Measurements from ENCODE around the gene ATP9B. TPM values are rescaled to one million over a fixed set of nuclear protein-coding genes. Genes with fewer than 3 reads are reported as not detected.

The ATP9B gene, protein sequence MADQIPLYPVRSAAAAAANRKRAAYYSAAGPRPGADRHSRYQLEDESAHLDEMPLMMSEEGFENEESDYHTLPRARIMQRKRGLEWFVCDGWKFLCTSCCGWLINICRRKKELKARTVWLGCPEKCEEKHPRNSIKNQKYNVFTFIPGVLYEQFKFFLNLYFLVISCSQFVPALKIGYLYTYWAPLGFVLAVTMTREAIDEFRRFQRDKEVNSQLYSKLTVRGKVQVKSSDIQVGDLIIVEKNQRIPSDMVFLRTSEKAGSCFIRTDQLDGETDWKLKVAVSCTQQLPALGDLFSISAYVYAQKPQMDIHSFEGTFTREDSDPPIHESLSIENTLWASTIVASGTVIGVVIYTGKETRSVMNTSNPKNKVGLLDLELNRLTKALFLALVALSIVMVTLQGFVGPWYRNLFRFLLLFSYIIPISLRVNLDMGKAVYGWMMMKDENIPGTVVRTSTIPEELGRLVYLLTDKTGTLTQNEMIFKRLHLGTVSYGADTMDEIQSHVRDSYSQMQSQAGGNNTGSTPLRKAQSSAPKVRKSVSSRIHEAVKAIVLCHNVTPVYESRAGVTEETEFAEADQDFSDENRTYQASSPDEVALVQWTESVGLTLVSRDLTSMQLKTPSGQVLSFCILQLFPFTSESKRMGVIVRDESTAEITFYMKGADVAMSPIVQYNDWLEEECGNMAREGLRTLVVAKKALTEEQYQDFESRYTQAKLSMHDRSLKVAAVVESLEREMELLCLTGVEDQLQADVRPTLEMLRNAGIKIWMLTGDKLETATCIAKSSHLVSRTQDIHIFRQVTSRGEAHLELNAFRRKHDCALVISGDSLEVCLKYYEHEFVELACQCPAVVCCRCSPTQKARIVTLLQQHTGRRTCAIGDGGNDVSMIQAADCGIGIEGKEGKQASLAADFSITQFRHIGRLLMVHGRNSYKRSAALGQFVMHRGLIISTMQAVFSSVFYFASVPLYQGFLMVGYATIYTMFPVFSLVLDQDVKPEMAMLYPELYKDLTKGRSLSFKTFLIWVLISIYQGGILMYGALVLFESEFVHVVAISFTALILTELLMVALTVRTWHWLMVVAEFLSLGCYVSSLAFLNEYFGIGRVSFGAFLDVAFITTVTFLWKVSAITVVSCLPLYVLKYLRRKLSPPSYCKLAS
- polyA plus RNA-seq (2014; cell fraction: cytosol; rRNA removed), result 5.5 and 5.6 TPM in 2 replicates
- polyA plus RNA-seq (2014; cell fraction: nucleus; rRNA removed), result 9.4 and 18.7 TPM in 2 replicates

DNA sequence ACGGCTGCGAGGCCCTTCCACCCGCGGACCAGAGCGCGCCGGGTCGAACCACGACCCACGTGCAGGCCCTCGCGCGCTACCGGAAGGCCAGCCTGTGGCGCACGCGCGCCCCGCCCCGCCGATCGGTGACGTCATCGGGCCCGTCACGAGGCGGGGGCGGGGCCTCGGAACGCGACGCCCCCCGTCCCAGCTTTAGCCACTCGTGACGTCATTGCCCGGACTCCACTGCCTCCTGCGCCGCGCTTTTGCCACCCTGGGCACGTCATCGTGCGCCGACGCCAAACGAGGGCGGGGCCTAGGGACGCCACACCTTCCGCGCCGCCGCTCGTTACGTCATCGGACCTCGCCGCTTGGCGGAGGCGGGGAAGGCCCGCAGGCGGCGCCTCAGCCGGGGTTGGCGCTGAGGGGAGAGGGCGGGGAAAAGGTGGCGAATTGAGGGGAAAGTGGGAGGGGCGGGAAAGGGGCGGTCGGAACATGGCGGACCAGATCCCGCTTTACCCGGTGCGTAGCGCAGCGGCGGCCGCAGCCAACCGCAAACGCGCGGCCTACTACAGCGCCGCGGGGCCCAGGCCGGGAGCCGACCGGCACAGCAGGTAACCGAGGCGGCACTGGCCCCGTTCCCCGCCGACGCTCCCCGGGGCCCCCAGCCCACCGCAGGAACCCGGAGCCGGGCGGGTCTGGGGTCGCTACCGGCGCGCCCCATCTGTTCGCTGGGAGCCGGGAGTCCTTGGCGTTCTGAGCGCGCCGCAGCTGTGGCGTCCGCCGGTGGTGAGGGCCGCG lies at the start of gene ATP9B:
Gene ATP9B, plus strand, starts transcription at position 458 of the 780 bp plus-strand sequence. Its CDS starts 17 bp downstream, at position 475.
- peak; percentile 93 for DNase-seq (ENCODE audit: low spot score)

GRCh38 chr18:79019881-79020280 lies 49.3 kb upstream of the ATP9B start:
- DNase-seq (ENCODE audit: low spot score), result no peak

GRCh38 chr18:79022603-79023002 lies 46.6 kb upstream of the ATP9B start:
- DNase-seq (ENCODE audit: low spot score), result no peak

DNA sequence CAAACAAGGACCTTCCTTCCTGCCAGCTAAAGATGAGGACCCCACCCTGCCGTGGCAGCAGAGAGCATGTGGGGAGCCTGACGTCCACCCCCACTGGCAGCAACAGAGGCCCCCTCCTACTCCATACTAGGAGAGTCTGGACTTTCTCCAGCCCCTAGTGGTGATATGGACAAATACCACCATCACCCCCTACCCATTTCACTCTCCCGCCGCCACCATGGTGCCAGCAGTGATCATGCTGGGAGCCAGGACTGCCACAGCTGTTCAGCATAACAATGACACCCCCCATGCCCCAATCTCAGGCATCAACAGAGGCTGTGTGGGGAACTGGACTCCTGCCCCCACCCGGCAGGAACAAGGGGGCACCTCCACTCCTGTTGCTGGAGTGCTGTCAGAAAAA lies 42.7 kb upstream of the ATP9B start:
- no peak for DNase-seq (ENCODE audit: low spot score)

GRCh38 chr18:79030680-79031079 lies 38.5 kb upstream of the ATP9B start:
- no peak for DNase-seq (ENCODE audit: low spot score)

DNA sequence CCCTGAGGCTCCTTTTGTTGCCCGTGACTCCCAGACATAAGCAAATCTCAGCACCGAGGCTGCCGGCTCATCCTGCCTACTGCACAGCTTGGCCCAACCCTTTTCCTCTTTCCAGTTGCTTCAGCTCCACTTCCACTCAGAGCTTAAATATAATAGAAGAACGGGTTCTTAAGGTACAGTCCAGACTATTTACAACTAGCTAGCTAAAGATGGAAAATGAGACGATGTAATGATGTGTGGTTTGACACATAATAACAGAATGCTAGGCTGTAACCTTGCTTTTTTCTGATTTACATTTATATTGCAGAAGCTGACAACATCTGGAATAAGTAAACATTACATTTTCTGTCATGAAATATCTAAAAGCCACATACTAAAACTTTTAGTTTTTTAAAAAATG lies 26.9 kb upstream of the ATP9B start:
- DNase-seq (ENCODE audit: low spot score), result no peak

GRCh38 chr18:79043288-79043687 lies 25.9 kb upstream of the ATP9B start:
- no peak for DNase-seq (ENCODE audit: low spot score)

GRCh38 chr18:79046522-79046921 lies 22.7 kb upstream of the ATP9B start:
- no peak for DNase-seq (ENCODE audit: low spot score)

DNA sequence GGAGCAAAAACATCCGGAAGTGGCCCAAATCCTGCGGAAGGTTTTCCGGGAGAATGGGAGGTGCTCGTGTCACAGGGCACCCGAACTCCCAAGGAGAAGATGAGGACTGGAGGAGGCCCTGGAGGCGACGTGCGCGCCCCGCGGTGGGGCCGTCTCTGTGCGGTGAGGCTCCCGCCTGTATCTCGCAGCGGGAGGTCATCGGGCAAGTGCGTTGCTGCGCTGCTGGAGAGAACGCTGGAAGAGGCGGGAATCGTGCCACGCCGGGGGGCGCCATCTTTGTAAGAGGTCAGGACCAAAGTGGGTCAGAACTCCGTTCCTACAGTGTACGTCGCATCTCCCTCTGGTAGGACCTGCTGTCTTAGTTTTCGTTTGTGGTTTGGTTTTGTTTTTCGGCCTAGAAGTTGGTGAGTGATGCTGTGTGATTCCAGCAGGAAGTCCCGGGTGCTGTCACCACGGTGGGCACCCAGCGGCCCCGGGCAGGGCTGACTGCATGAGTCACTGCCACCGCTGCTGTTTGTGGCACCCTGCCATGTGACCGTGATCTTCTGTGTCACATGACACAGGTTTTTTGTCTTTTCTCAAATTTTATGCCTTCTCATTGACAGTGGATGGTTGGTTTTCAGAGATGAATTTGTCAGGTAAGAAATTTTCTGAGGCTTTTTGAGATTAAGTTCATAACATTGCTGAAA lies 21.5 kb upstream of the ATP9B start:
- DNase-seq (ENCODE audit: low spot score), result no peak

DNA sequence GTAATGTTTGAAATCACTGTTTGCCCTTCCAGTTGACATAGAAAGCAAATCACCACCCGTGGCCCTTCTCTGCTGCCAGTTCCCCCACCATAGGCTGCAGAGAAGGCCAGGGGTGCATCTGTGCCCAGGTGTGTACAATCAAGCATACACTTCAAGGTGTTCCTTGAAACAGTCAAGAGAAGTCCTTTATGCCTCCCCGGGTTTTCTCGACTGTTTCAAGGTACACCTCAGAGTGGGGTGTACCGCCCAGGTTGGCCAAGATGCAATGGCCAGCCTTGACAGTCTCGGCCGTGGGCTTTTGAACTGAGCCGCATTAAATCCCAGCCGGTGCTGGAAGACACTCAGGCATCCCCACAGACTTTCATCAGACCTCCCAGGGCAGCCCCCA lies 21.0 kb upstream of the ATP9B start:
- DNase-seq (ENCODE audit: low spot score), result no peak

DNA sequence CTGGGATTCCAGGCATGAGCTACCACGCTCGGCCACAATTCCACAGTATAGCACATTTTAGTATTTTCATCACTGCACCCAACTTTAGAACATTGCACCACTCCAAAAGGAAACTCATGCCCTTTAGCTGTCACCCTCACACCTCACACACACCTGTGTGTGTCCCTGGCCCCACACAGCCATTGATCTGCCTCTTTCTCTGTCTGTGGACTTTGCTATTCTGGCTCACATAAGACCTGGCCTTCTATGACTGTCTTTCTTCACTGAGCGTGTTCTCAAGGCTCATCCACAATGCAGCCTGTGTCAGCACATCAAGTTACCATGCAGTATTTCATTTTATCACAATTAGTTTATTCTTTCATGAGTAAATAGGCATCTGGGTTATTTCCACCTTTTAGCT lies 19.7 kb upstream of the ATP9B start:
- DNase-seq (ENCODE audit: low spot score), result no peak

- DNase-seq (ENCODE audit: low spot score), result no peak
Observed at GRCh38 chr18:79050005-79050404, 19.2 kb upstream of the ATP9B start.

GRCh38 chr18:79056827-79057367 lies 12.3 kb upstream of the ATP9B start:
- DNase-seq (ENCODE audit: low spot score), result no peak

DNA sequence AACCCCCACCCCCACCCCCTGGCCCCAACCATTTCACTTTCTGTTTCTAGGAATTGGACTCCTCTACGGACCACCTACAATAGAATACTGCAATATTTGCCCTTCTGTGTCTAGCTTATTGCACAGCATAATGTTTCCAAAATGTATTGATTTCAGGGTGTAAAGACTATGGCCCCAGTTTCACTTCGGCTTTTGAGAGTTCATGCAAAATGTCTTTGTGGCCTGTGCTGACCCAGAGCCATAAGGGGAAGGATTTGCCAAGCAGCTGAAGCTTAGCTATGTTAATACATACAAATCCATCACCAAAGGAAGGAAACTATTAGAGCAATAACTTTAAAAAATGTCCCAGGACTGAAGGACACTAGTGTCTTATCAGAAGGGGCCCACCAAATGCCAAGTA lies 11.2 kb upstream of the ATP9B start:
- DNase-seq (ENCODE audit: low spot score), result no peak

DNA sequence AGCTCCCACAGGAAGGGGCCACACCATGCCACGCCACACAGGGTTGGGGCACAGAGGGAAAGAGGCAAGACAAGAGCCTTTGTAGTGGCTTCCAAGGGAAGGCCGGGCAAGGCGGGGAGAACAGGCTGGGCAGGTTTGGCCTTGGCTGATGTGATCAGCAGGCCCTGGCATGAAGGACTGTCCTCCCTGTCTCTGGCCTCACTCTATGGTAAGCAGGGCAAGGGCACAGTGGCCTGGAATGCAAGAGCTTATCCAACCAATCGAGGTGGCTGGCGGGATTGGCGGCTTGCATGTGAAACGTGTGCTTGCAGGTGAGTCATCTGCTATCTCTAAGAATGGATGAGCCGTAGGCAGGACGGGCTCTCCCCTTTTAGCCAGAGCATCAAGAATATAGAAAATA lies 6.4 kb upstream of the ATP9B start:
- no peak for DNase-seq (ENCODE audit: low spot score)

GRCh38 chr18:79064228-79064627 lies 5.0 kb upstream of the ATP9B start:
- DNase-seq (ENCODE audit: low spot score), result peak; percentile 59

- DNase-seq (ENCODE audit: low spot score), result no peak
Observed at GRCh38 chr18:79065802-79066201, 3.4 kb upstream of the ATP9B start.

DNA sequence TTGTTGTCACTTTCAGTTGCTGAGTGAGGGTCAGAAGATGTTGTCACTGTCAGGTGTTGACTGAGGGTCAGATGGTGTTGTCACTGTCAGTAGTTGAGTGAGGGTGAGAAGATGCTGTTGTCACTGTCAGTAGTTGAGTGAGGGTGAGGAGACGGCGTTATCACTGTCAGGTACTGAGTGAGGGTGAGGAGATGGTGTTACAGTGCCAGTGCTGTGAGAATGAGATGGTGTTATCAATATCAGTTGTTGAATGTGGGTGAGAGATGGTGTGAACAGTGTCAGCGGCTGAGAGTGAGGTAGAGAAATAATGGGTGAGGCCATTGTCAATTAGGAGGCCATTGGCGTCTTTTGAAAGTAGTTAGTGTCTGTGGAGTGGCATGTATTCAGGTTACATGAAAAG lies 1.6 kb upstream of the ATP9B start:
- DNase-seq (ENCODE audit: low spot score), result no peak

DNA sequence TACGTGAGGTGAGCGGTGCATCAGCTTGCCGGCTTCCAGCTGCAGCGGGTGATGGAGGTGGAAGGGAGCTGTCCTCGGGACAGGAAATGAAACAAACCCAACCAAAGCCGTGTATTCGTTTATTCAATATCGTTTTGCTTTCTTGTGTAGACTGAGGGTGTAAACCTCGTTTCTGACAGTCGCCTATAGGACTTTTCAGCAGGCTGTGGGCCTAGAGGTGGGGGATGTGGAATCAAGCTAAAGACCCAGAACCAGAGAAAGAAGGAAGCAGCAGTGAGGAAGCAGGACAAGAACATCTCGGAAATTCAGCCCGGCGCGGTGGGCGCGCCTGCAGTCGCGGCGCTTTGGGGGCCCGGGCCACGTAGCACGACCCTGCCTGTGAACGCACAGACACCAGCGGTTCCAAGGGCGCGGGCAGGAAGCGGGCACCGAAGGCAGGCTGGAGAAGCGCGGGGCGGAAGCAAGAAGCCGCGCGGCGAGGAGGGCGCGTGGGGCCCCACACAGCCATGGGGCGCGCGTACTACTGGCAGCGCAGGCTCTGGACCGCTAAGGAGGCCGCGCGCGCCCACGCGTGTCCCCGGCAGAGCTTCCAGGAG lies 755 bp upstream of the ATP9B start:
- no peak for DNase-seq (ENCODE audit: low spot score)

DNA sequence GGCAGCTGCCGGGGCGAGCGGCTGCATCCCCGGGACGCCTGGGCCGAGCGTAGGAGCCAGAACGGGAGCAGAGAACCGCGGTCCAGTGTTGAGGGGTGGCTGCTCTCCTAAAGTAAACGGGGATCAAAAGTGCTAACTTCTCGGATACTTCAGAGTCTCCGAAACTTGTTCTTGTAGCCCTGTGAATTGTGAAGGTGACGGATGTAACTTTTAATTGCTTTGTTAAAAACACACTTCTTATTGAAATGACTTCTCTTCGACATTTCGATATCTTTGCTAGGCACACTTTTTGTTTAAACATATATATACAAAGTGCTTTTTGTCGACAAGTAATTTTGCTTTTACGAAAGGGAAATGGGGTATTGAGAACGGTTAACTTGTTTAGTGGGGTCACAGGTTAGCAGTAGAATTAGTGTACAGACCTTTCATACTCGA lies 540 bp downstream of the ATP9B start:
- no peak for DNase-seq (ENCODE audit: low spot score)

All from SK-N-DZ (cell line).